RWPE1 (cell line): ENCODE data around the gene N4BP2L2.

Source experiments
- CTCF ChIA-PET: fragments of 350-600 bp; sonication (Branson Sonifier 250); formaldehyde crosslinking; extraction: SDS; loops from one replicate; lab custom pipeline; 2021; lab: Yijun Ruan, JAX
- POLR2A ChIA-PET: fragments of 400-600 bp; formaldehyde crosslinking; extraction: SDS; loops from one replicate; lab custom pipeline; 2020; ENCODE audit warnings: antibody characterized with exemption; ENCODE audit not compliant: low non-redundant PET; lab: Yijun Ruan, JAX
- DNase-seq: peaks from one replicate; pipeline ENCODE4 v3.0.0; 2012; ENCODE audit warnings: low spot score
- H3K27ac ChIP-seq: fragments of 450-650 bp; 2 replicates; pipeline ENCODE4 v1.5.1; 2017
- CTCF ChIP-seq: fragments of 450-650 bp; conservative IDR thresholded peaks from 2 replicates; pipeline ENCODE4 v1.5.1; 2017; ENCODE audit warnings: low read depth, mild to moderate bottlenecking

The N4BP2L2 gene

GRCh38 chr13:32538621-32539246 lies at the start of gene N4BP2L2:
TSS of gene N4BP2L2 (minus strand) at chr13:32538795. CDS start at chr13:32537027, 1,768 bp downstream.
- peak; percentile 94 for DNase-seq
- TF ChIP-seq CTCF = peak; percentile 47
- ChIA-PET CTCF (interaction anchor here (0.6 to 0.7 kb wide), 3 partner anchors 10 to 201 kb away, joined by 3 to 4 read pairs (median 3); no protein-coding TSS in a partner anchor), POLR2A (interaction anchor here (0.7 kb wide), 1 partner anchor 205 kb away, joined by 3 read pairs; no protein-coding TSS in a partner anchor)
- H3K27ac ChIP-seq = peak within 1 kb of the TSS; percentile 87

- H3K27ac ChIP-seq = peak overlapping the region; percentile 98
- CTCF ChIA-PET = interaction anchor here (0.6 to 1.3 kb wide), 7 partner anchors 52 to 322 kb away, joined by 3 to 5 read pairs (median 3); no protein-coding TSS in a partner anchor
- TF ChIP-seq CTCF = no peak
- DNase-seq = no peak
- POLR2A ChIA-PET = no interaction called here
Measured at GRCh38 chr13:32587811-32588170, 49.2 kb upstream of the N4BP2L2 start.

GRCh38 chr13:32587011-32587810 lies 48.6 kb upstream of the N4BP2L2 start:
- no peak for TF ChIP-seq CTCF
- DNase-seq = no peak
- H3K27ac ChIP-seq = peak overlapping the region; percentile 98
- POLR2A ChIA-PET = no interaction called here
- CTCF ChIA-PET = interaction anchor here (0.6 to 1.3 kb wide), 8 partner anchors 52 to 328 kb away, joined by 3 to 5 read pairs (median 3); no protein-coding TSS in a partner anchor

- peak; percentile 89 for DNase-seq
- peak within 1 kb of the TSS; percentile 98 for H3K27ac ChIP-seq
- TF ChIP-seq CTCF = peak; percentile 95
- ChIA-PET CTCF (interaction anchor here (0.6 to 1.3 kb wide), 10 partner anchors 50 to 1137 kb away, joined by 3 to 6 read pairs (median 4); no protein-coding TSS in a partner anchor), POLR2A (no interaction called here)
Measured at GRCh38 chr13:32586080-32586900, 47.7 kb upstream of the N4BP2L2 start, which contains the start of gene PDS5B. TSS of gene PDS5B (plus strand) at chr13:32586452. CDS start at chr13:32648773, 62,321 bp downstream.

- TF ChIP-seq CTCF = no peak
- ChIA-PET CTCF (interaction anchor here (0.6 to 0.9 kb wide), 9 partner anchors 51 to 1138 kb away, joined by 3 to 6 read pairs (median 4); no protein-coding TSS in a partner anchor), POLR2A (no interaction called here)
- peak overlapping the region; percentile 98 for H3K27ac ChIP-seq
- no peak for DNase-seq
Measured at GRCh38 chr13:32585550-32586079, 47.0 kb upstream of the N4BP2L2 start.
